GM21528 (cell line): ENCODE data around the gene IMPDH1.

Source experiments
- ATAC-seq: cut with Tn5 transposase; IDR thresholded peaks from one replicate; pipeline ENCODE4 v1.9.1; 2021; ENCODE audit warnings: mild to moderate bottlenecking, moderate library complexity; ENCODE audit not compliant: unreplicated experiment, low FRiP score

The IMPDH1 gene

DNA sequence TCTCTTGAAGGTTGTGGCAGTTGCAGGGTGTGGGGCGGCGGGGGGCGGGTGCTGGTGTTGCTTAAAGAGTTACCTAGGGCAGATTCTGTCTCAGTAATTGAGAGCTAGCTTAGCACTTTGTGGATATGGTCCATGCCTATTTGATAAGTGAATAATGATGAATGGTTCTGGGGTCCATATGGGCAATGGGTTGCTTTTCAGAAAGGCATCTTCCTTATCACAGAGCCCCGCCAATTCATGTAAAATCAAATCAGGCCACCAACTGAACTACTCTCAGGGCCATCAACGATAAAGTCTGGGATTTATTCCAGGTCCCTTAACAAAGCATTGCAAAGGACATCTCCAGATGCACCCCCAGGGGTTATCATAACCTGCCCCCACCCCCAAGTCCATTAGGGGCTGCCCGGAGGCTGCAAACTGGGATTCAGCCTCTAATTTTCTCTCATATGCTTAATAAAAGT lies 46.5 kb downstream of the IMPDH1 start:
- ATAC-seq = no peak

DNA sequence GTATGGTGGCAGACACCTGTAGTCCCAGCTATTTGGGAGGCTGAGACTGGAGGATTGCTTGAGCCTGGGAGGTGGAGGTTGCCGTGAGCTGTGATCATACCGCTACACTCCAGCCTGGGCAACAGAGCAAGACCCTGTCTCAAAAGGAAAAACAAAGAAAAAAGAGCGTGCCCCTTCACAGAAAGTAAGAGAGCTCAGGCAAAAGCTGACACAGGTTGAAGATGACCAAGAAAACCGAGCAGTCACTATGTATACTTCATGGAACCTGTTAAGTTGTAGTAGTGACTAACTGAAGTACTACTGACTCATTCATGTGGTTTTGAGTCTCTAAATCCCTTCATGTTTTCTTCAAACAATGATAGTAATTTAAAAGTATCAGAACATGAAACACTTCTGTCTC lies 47.1 kb downstream of the IMPDH1 start:
- ATAC-seq = no peak

DNA sequence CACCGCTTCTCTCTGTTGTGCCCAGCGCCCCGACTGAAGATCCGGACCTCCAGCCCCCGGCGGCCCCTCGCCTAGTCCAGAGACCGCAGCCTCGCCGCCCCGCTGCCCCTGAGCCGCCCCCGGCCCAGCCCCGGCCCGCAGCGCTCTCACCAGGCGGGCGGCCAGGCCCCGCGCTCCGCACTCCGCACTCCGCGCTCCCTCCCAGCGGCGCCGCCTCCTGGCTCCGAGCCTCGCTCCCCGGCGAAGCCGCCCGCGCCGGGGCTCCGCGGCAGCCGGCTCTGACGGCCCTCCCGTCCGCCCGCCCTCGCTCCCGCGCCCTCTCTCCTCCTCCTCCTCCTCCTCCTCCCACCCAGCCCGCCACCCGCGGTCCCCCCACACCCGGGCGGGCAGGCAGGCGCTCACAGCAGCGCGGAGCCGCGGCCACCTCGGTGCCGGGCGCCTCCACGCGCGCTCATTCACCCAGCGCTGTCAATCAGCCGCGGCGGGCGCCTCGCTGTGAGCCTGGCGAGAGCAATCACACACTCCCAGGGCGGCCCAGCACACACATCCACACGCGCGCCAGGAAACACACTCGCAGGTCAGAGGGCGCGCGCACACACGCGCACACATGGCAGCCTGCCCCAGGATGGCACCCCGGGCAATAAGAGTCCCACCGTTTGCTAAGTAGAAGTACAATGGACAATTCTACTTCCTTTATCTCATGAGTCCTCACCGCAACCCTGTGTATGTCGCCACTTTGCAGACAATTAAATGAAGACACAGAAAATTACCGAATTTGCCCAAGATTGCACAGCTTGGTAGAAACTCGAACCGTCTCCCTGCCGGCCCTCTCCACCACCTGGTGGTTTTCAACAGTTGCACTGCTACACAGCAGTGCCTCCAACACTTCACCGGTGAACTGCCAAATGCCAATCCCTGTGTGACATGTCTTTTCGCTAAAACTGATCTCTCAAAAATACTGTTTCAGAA lies 48.1 kb downstream of the IMPDH1 start, which contains the start of gene PRRT4:
Gene PRRT4, minus strand, starts transcription at position 280 of the 969 bp plus-strand sequence.
- ATAC-seq = no peak

GRCh38 chr7:128360359-128360678 lies 49.5 kb downstream of the IMPDH1 start:
- no peak for ATAC-seq

DNA sequence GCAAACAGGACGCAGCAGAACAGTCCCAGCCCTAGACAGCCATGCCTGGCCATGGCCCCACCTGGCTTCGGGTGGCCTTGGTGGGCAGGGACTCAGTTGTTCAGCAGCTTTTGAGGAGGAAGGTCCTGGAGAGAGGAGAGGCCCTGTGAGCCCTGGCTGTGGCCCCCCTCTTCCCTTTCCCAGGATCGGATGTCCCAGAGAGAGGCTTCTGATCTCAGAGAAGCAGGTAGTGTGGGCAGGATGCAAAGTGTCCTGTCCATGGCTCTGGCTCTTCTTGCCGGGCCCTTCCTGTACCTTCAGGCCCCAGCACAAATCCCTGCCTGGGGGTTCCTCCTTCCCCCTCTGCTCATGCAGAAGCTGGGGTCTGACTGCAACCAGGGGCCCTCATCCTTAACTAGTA lies 49.8 kb downstream of the IMPDH1 start:
- no peak for ATAC-seq

- ATAC-seq = no peak
Measured at GRCh38 chr7:128359336-128359735, 50.4 kb downstream of the IMPDH1 start.

DNA sequence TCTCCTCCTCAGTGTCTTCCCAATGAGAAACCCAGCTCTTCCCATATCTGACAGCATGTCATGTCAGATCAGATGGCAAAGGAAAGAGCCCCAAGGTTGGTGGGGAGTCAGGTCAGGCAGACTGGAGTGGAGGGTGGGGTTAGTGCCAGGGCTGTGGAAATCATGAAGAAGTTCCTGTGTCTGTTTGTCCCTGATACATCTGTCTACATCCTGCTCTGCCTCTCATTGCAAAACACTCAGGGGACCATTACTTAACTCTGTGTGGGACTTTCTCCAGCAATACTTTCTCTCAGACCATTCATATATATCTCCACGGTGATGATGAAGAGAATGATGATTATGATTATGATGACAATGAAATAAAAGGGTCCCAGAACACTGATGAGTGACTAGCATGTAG lies 51.5 kb downstream of the IMPDH1 start:
- ATAC-seq = no peak

- ATAC-seq = no peak
Measured at GRCh38 chr7:128357217-128357613, 52.6 kb downstream of the IMPDH1 start.

GRCh38 chr7:128356546-128357216 lies 53.1 kb downstream of the IMPDH1 start:
- ATAC-seq = no peak

- no peak for ATAC-seq
Measured at GRCh38 chr7:128353610-128354009, 56.2 kb downstream of the IMPDH1 start.

DNA sequence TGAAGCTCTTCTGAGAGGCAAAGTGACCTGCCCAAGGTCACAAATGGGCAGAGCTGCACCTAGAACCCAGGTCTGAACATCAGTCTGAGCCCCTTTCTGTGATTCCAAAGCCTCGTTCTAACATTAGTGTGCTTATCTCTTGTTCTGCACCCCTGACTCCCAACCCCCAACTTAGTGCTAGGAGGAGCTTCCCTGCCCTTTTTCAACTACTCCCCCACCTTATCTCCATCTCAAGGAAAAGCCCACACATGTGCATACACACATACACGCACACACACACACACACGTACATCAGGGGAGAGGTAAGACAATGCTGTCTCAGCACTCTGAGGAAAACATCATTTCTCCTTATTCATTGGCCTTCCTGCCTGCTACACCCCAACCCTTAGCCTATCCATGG lies 56.6 kb downstream of the IMPDH1 start:
- no peak for ATAC-seq

- ATAC-seq = no peak
Measured at GRCh38 chr7:128352636-128353035, 57.1 kb downstream of the IMPDH1 start.

- ATAC-seq = no peak
Measured at GRCh38 chr7:128352153-128352537, 57.6 kb downstream of the IMPDH1 start.

DNA sequence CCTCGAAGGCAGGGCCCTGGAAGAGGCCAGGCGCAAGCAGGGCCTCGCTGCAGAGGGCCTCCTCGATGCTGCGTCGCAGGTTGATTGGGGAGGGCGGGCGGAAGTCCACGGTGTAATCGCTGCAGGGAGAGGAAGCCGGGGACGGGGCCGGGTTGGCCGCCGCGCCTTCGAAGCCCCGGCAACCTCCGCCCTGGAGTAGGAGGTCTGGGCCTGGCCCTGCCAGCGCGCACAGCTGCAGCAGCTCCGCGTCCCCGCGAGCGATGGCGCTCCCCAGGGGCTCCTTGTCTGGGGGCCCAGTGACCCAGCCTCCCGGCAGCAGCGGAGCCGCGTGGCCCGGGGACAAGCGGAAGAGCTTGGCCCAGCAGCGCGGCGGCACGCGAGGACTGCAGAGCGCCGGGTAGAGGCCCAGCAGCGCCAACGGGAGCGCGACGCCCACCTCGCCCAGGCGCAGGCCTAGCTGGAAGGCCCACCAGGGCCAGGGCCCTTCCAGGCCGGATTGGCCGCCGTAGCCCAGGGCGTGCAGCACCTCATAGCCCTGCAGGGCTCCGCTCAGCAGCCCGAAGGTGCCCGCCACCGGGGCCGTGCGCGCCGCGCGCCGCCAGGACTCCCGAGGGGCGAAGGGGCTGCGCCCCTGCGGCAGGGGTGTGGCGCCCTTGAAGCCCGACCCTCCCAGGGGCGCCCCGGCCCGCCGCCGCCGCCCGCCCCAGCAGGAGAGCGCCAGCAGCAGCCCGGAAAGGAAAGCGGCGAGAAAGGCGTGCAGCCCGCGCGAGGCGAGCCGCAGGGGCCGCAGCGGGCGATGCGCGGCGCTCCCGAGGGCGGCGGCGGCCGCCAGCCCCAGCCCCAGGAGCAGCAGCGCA lies 58.3 kb downstream of the IMPDH1 start:
- ATAC-seq = no peak

GRCh38 chr7:128350708-128351295 lies 59.0 kb downstream of the IMPDH1 start:
- ATAC-seq = no peak

DNA sequence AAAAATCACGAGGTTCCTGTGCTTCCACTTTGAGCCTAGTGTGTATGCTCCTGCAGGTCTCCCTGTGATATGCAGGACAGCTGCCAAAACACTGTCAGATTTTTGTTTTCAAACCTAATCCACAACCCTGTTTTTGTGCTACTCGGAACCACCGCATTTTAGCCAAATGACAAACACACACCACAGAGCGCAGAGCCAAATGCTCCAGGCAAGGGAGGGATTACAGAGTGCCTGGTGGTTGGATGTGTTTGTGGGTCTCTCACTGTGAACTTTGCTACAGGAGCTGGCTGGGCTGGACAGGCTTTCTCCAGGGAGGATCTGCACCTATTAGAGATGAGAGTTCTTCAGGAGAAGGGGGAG lies 60.3 kb downstream of the IMPDH1 start:
- no peak for ATAC-seq

DNA sequence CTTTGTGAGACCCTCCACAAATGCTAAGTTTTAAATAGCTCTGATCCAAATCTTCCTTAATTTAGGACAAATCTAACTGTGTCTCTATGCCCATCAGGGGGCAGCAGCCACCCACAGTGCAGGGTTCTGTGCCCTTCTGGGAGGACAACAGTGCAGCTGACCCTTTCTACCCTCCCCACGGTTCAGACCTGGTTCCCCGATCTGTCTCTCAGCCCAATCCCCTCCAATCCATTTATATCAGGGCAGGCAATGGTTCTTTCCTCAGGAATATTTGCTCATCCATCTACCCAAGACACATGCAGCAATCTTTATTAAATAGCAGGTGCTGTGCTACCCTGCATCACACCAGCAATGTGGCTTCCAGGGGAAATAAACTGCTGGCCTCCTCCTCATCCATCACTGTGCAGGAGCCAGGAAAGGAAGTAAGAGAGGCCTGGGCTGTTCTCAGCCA lies 62.1 kb downstream of the IMPDH1 start:
- ATAC-seq = no peak

DNA sequence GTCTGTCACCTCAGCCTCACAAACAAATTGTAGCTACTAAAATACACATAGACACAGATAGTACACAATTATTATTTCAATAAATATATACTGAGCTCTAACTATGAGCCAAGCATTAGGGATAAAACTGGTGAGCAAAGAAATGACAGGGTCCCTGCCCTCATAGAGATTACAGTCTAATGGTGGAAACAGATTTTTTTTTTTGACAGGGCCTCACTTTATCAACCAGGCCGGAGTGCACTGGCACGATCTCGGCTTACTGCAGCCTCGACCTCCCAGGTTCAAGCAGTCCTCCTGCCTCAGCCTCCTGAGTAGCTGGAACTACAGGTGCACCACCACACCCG lies 65.4 kb downstream of the IMPDH1 start:
- ATAC-seq = no peak

GRCh38 chr7:128343554-128344430 lies 66.0 kb downstream of the IMPDH1 start, which contains the start of gene RBM28:
RBM28 (minus strand) TSS chr7:128343908; CDS start chr7:128343793, 115 bp downstream.
- peak; percentile 93 for ATAC-seq
